ENCODE results near the gene FGF19.

The FGF19 gene

DNA sequence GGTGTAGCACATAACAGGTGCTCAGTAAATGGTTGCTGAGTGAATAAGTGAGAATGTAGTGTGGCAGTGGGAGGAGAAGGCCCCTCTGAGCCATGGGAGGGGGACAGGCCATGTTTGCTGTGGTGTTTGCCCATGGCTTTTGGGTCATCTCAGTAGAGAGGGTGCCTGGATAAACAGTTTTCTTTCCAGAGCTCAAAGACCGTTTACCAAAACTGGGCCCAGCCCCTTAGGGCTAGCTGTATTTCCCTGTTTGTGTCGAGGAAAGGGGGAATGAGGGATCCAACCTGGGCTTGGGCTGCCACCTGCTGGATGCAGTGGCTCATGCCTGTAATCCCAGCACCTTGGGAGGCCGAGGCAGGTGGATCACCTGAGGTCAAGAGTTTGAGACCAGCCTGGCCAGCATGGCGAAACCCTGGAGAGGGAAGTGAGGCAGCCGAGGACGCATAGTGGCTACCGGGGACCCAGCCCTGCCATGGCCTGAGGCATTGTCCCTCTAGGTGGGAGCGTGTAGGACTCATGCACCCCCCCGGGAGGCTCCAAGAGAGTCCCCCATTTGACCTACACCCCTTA, 20.0 kb downstream of the FGF19 start:
- TF ChIP-seq FOXM1 (IDR thresholded peaks at IDR 0.05; ENCODE audit: borderline replicate concordance, low read depth) (no peak), CREB1 (IDR thresholded peaks at IDR 0.05; ENCODE audit: low read depth) (no peak), ZBTB7A (IDR thresholded peaks at IDR 0.05; ENCODE audit: low read depth) (no peak), RAD21 (IDR thresholded peaks at IDR 0.05; ENCODE audit: low read depth) (peak; percentile 87)

DNA sequence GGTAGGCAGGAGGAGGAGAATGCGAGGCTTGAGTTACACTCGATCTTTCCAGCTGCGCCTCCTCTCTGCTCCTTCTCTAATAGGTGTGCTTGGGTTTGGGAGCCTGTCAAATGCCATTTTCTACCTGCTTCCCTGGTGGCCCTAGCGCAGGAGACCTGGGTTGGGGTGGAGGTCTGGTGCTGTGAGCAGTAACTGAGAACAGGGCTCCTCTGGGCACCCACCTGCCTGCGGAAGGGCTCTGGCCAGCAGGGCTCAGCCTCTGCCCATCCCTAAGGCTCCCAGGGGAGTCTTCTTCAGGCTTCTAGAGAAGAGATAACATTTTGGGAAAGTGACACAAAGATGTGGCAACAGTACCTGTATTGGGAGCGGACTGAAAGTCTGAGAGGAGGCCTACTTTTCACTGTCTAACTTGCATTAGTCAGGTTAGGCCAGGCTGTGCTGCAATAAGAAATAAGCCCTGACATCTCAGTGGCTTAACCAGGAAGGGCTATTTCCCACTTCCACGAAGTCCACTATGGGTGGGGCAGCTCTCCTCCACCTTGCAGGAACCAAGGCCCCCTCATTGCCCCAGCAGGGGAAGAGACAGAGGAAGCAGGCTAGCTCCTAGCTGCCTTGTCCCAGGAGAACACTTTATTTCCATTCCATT, 21.0 kb downstream of the FGF19 start:
- no peak for TF ChIP-seq CEBPB (IDR thresholded peaks at IDR 0.05)

DNA sequence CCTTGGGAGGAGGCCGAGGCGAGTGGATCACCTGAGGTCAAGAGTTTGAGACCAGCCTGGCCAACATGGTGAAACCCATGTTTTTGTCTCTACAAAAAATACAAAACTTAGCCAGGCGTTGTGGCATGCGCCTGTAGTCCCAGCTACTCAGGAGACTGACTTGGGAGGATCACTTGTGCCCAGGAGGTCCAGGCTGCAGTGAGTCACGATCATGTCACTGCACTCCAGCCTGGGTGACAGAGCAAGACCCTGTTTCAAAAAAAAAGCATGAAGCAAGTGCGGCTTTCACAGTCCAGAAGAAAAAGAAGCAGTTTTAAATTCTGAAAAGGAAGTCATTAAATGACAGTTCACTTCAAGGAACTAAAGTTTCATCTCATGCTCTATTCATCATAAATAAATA, 21.6 kb downstream of the FGF19 start:
- TF ChIP-seq, protein P1, sequence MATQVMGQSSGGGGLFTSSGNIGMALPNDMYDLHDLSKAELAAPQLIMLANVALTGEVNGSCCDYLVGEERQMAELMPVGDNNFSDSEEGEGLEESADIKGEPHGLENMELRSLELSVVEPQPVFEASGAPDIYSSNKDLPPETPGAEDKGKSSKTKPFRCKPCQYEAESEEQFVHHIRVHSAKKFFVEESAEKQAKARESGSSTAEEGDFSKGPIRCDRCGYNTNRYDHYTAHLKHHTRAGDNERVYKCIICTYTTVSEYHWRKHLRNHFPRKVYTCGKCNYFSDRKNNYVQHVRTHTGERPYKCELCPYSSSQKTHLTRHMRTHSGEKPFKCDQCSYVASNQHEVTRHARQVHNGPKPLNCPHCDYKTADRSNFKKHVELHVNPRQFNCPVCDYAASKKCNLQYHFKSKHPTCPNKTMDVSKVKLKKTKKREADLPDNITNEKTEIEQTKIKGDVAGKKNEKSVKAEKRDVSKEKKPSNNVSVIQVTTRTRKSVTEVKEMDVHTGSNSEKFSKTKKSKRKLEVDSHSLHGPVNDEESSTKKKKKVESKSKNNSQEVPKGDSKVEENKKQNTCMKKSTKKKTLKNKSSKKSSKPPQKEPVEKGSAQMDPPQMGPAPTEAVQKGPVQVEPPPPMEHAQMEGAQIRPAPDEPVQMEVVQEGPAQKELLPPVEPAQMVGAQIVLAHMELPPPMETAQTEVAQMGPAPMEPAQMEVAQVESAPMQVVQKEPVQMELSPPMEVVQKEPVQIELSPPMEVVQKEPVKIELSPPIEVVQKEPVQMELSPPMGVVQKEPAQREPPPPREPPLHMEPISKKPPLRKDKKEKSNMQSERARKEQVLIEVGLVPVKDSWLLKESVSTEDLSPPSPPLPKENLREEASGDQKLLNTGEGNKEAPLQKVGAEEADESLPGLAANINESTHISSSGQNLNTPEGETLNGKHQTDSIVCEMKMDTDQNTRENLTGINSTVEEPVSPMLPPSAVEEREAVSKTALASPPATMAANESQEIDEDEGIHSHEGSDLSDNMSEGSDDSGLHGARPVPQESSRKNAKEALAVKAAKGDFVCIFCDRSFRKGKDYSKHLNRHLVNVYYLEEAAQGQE (IDR thresholded peaks at IDR 0.05; ENCODE audit: low read depth): no peak
- TF ChIP-seq TAF1 (IDR thresholded peaks at IDR 0.05; ENCODE audit: low read depth) (no peak), NFIC (IDR thresholded peaks at IDR 0.05) (no peak), ZBTB7A (IDR thresholded peaks at IDR 0.05; ENCODE audit: low read depth) (no peak), FOXM1 (IDR thresholded peaks at IDR 0.05; ENCODE audit: borderline replicate concordance, low read depth) (no peak), EGR1 (IDR thresholded peaks at IDR 0.05) (no peak), CREB1 (IDR thresholded peaks at IDR 0.05; ENCODE audit: low read depth) (no peak), RAD21 (IDR thresholded peaks at IDR 0.05; ENCODE audit: low read depth) (no peak), CEBPB (IDR thresholded peaks at IDR 0.05) (no peak), TCF12 (IDR thresholded peaks at IDR 0.05; ENCODE audit: low read depth) (no peak), YY1 (IDR thresholded peaks at IDR 0.05; ENCODE audit: low read depth) (no peak), EP300 (IDR thresholded peaks at IDR 0.05; ENCODE audit: borderline replicate concordance) (no peak), TEAD4 (IDR thresholded peaks at IDR 0.05) (no peak)
- TF ChIP-seq, protein P2, sequence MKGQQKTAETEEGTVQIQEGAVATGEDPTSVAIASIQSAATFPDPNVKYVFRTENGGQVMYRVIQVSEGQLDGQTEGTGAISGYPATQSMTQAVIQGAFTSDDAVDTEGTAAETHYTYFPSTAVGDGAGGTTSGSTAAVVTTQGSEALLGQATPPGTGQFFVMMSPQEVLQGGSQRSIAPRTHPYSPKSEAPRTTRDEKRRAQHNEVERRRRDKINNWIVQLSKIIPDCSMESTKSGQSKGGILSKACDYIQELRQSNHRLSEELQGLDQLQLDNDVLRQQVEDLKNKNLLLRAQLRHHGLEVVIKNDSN (IDR thresholded peaks at IDR 0.05): no peak
- TF ChIP-seq, protein P3, sequence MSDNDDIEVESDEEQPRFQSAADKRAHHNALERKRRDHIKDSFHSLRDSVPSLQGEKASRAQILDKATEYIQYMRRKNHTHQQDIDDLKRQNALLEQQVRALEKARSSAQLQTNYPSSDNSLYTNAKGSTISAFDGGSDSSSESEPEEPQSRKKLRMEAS (IDR thresholded peaks at IDR 0.05): no peak

DNA sequence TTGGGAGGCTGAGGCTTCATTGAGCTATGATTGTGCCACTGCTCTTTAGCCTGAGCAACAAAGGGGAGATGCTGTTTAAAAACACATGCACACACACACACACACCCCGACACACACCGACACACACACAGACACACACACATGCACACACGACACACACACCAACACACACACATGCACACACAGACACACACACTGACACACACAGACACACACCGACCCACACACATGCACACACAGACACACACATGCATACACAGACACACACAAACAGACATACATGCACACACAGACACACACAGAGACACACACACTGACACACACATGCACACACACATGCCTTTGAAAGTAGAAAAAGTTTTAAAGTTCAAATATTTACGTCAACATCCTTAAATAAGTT, 23.1 kb downstream of the FGF19 start:
- TF ChIP-seq ZBTB7A (IDR thresholded peaks at IDR 0.05; ENCODE audit: low read depth): no peak
- TF ChIP-seq FOXM1 (IDR thresholded peaks at IDR 0.05; ENCODE audit: borderline replicate concordance, low read depth): no peak
- TF ChIP-seq, protein P1 (IDR thresholded peaks at IDR 0.05; ENCODE audit: low read depth): no peak
- no peak for TF ChIP-seq TCF12 (IDR thresholded peaks at IDR 0.05; ENCODE audit: low read depth)
- no peak for TF ChIP-seq CEBPB (IDR thresholded peaks at IDR 0.05)

DNA sequence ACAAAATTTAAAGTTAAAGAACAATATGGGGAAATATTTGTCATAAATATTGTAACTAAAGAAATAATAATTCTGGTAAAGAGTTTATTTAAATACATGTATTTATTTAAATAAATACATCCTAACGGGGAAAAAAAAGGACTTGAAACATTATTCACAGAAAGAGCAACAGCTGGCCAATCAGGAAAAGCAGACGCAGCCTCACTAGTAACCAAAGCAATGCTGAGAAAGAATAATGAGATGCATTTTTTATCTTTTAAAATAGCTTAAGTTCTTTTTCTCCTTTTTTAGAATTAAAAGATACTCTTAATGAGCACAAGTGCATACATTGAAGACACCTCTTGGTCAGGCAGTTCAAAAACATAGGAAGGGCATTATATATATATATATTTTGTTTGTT, 26.1 kb downstream of the FGF19 start:
- TF ChIP-seq CREB1 (IDR thresholded peaks at IDR 0.05; ENCODE audit: low read depth) (no peak), EP300 (IDR thresholded peaks at IDR 0.05; ENCODE audit: borderline replicate concordance) (no peak), TCF12 (IDR thresholded peaks at IDR 0.05; ENCODE audit: low read depth) (no peak), YY1 (IDR thresholded peaks at IDR 0.05; ENCODE audit: low read depth) (no peak), ZBTB7A (IDR thresholded peaks at IDR 0.05; ENCODE audit: low read depth) (no peak), RAD21 (IDR thresholded peaks at IDR 0.05; ENCODE audit: low read depth) (no peak)
- TF ChIP-seq, protein P3 (IDR thresholded peaks at IDR 0.05): no peak

DNA sequence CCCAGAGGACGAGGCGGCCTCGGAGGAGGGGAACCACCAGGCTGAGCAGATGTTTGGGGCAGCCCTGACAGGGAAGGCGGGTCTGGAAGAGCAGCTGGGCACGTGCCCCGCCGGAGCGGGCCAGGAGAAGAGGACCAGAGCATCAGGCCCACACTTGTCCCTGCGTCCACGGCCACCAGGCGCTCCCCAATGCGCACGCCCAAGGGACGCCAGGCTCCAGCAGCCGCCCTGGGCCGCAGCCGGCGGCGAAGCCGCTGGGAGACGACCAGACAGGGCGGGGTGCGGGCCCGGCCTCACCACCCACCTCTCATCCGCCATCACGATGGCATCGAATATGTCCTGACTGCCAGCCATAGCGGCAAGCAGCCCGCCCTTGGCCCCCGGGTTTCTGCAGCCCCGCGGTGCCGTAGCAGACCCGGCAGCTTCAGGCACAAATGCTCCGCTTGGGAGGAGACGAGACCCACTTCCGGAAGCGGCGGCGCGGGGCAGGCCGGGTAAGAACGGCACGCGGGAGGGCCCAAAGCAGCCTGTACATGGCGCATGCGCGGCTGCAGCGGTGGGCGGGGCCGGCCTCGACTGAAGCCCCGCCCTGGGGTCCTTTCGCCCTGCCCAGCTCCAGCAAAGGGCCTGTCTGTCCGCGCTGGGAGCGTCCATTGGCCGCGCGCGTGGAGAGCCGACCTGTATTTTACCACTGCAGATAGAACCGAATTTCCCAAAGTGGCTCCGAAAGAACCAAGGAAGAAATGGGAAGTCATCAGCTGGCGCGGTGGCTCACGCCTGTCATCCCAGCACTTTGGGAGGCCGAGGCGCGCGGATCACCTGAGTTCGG, 28.7 kb downstream of the FGF19 start, which contains the start of gene LTO1:
Gene LTO1, minus strand, starts transcription at position 468 of the 829 bp plus-strand sequence. Its CDS starts 114 bp downstream, at position 354.
- TF ChIP-seq CREB1 (IDR thresholded peaks at IDR 0.05; ENCODE audit: low read depth) (no peak), TAF1 (IDR thresholded peaks at IDR 0.05; ENCODE audit: low read depth) (peak; percentile 92), TEAD4 (IDR thresholded peaks at IDR 0.05) (peak; percentile 22; the same call in 1 of the 2 replicates), CEBPB (IDR thresholded peaks at IDR 0.05) (no peak), EP300 (IDR thresholded peaks at IDR 0.05; ENCODE audit: borderline replicate concordance) (no peak), YY1 (IDR thresholded peaks at IDR 0.05; ENCODE audit: low read depth) (peak; percentile 49; the same call in 1 of the 2 replicates), EGR1 (IDR thresholded peaks at IDR 0.05) (no peak), NFIC (IDR thresholded peaks at IDR 0.05) (peak; percentile 41; the same call in 1 of the 2 replicates), FOXM1 (IDR thresholded peaks at IDR 0.05; ENCODE audit: borderline replicate concordance, low read depth) (no peak), TCF12 (IDR thresholded peaks at IDR 0.05; ENCODE audit: low read depth) (peak; percentile 82), ZBTB7A (IDR thresholded peaks at IDR 0.05; ENCODE audit: low read depth) (no peak), RAD21 (IDR thresholded peaks at IDR 0.05; ENCODE audit: low read depth) (no peak)
- TF ChIP-seq, protein P2 (IDR thresholded peaks at IDR 0.05): peak; percentile 72
- TF ChIP-seq, protein P3 (IDR thresholded peaks at IDR 0.05): peak; percentile 74
- TF ChIP-seq, protein P1 (IDR thresholded peaks at IDR 0.05; ENCODE audit: low read depth): no peak; the same call in 1 of the 2 replicates

All from Ishikawa (cell line).